Measurements from ENCODE around the gene CHD5. TPM values are rescaled to one million over a fixed set of nuclear protein-coding genes. Genes with fewer than 3 reads are reported as not detected.

The CHD5 gene
- polyA plus RNA-seq, 5 donors = 0.07 to 0.31 (median 0.21) TPM

DNA sequence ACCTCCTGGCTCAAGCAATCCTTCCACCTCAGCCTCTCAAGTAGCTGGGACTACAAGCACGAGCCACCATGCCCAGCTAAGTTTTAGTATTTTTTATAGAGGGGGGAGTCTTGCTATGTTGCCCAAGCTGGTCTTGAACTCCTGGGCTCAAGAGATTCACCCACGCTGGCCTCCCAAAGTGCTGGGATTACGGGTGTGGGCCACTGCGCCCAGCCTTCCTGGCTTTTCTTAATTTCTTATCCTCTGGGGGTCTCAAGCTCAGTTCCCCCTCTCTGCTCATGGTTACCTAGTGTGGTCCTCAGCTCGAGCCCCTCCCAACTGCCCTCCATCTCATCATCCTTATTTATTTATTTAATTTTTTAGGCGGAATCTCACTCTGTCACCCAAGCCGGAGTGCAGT is 22.1 kb upstream of the CHD5 start:
- no peak for DNase-seq

DNA sequence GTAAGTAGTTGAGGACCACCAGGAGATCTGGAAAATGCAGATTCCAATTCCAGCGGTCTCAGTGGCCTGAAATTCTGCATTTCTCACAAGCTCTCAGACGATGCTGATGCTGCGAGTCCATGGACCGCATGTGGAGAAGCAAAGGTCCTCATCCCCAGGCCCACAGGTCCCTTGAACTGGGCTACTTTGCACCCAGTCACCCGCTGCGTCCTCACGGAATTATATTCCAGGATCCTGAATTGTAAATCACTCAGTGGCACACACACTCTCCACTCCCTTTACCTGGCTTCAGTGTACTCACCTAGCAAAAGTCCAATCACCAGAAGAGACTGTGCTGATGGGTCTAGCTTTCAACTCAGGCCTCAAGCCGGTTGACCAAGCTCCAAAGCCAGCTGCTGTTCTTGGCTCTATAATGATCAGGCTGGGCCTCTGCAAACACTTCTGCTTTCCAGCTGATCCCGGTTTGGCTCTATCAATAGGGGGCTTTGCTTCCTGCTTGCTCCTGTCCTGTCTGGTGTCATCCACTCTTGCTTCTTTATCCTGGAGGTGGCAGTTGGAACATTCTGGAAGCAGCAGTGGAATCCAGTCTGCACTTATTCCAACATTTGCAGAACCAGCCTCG is 20.2 kb upstream of the CHD5 start:
- no peak for DNase-seq

DNA sequence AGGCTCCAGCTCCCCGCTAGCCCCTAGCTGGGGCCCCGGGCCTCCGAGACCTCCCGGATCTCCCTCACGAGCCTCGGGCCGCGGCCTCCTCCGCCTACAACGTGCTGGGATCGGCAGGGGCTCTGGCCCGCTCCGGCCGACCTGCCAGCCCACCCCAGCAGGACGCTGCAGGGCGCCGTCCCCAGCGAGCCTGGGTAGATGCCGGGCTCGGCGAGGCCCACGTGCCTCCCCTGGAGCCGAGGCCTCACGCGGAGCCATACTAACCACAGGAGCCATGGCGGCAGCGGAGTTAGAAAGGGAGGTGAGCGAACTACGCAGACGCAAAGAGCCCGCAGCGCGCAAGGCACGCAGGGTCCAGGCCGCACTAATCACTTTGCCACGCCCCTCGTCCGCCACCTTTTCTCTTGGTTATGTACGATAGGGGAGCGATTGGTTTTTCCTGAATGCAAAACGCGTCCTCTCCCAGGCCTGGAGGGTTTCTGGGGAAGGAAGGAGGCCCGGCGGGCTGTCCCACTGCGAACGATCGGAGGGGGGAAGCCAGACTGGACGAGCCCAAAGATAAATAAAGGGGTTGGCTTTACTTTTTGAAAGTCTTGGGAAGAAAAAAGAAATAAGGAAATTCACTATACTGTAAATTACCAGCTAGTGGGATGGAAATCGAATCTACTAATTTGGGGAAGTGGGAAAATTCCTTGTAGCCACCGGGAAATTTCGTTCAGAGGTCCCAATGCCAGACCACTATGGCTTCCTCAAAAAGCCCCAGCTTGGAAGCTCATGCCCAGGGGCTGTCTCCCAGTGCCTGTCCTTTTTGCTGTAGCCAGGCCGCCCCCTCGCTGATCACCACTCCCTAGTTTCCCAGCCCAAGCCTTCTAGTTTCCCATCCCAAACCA is 19.4 kb upstream of the CHD5 start, which contains the start of gene RPL22:
Gene RPL22, minus strand, starts transcription at position 298 of the 890 bp plus-strand sequence. Its CDS starts 22 bp downstream, at position 276.
- peak; percentile 97 to 98 for DNase-seq

DNA sequence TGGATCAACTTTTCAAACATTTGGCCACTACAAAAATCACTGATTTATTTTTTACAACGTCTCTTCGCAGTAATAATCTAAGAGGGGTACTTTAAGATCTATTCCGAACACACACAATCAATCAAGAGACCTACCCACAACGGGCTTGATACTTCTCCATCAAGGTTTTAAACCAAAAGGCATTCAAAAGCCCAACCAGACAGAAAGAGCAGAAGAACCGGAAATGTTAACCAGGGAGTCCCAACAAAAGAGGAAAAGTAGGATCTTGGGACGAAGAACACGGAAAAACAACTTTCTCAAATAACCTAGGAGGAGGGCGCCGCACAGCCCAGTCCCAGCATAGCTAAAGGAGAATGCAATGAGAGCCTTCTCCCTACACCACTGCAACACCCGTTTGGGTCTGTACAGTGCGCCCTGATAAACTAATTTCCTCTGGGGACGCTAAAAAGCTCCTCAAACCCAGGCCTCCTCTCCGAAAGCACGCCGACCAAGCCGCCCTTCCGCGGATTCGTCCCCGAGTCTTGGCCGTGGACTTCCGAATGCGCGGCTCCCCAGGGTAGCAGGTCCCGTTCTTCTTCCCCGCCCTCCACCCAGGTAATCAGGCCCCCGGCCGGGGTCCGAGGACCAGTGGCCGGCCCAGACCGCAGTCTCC is 18.7 kb upstream of the CHD5 start:
- no peak for DNase-seq

DNA sequence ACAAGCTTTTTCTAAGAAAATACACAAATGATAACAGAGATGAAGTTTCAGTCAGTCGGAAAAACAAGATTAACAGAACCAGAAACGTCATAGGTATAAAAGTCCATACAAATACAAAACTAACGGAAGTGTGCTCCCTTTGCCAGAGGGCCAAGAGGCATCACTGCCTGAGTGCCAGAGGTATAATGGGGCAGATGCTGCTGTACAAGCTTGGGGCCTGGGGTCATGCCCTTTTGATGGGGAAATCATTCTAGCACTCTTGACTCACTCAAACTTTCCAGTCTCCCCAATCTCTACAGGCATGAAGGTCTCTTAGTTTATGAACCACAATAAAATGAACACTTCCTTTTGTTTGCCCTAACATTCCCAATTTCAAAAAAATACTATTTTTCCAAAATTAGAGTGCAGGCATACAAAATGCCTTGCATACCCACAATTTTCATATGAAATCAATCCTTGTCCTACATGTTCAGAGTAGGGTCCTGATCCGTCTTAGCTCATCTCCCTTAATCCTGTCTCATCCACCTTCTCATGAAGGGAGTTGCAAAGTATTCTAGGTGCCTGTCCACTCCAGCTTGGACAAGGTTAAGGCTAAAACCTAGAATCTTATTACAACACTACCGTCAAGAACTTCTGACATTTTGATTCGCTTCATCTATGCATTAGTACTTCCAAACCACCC is 17.8 kb upstream of the CHD5 start:
- DNase-seq = no peak

DNA sequence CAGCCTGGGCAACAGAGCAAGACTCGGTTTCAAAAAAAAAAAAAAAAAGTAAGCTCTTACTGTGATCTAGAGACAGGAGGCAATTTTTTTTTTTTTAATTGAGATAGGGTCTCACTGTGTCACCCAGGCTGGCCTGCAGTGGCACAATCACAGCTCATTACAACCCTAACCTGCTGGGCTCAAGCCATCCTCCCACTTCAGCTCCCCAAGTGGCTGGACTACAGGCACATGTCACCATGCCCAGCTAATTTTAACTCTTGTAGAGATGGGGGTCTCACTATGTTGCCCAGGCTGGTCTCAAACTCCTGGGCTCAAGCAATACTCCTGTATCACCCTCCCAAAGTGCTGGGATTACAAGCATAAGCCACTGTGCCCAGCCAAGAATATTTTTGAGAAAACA is 11.8 kb upstream of the CHD5 start:
- DNase-seq = no peak

DNA sequence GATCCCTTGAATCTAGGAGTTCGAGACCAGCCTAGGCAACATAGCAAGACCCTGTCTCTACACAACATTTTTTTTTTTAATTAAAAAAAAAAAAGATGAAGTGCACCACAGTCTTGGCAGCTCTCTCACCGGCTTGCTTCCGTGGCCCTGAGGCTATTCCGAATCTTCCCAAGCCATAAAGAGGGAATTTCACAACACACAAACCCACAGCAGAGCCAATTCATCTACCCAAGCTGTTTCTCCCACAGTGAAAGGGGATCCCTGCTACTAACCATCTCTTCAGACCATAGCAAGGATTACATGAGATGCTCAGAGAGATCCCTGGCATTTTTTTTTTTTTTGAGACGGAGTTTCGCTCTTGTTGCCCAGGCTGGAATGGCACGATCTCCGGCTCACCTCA is 8.3 kb upstream of the CHD5 start:
- no peak for DNase-seq

DNA sequence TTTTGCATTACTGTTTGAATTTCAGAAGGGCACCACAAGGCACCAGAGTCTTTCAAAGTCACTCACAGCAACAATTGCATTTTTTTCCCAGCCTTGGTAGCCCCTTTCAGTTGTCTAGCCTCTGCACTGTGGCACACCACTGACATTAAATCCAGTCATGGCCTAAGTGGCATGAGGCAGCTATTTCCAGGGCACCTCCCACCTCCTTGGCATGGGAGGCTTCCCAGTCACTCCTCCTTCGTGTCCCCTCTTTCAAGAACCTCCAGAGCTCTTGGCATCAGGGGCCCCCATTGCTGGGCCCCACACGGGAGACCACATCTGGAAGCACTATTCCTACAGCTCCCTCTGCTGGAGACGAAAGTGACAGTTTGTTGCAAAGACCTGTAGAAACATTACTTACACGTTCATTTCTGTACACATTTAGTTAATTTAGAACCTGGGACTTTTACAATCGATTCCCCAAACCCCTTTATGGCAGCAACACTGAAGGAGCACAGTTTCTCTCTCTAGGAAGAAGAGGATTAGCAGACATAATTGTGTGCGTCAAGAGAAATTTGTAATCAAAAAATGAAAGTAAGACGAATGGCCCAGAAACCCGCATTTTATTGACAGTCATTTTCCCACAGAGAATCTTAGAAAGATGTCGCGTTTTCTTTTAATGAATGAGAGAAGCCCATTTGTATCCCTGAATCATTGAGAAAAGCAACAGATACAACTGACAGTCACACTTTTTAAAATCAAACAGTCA is 5.7 kb upstream of the CHD5 start:
- no peak for DNase-seq

DNA sequence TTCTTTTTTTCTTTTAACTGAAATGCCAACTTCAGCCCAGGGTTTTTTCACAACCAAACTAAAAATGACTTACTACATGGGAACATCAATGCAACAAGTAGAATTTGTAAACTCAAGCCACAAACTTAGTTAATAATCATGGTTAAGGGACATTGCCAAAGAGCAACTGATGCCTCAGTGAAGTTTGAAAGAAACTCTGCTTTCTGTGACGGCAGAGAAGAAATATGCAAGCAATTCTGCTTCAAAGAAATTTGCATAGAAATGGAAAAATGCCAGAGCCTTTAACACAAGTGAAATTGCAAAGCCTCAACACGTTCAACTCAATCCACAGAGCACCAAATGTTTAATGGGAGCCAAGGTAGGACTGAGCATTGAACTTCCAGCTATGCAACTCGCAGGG is 5.0 kb upstream of the CHD5 start:
- DNase-seq = no peak

DNA sequence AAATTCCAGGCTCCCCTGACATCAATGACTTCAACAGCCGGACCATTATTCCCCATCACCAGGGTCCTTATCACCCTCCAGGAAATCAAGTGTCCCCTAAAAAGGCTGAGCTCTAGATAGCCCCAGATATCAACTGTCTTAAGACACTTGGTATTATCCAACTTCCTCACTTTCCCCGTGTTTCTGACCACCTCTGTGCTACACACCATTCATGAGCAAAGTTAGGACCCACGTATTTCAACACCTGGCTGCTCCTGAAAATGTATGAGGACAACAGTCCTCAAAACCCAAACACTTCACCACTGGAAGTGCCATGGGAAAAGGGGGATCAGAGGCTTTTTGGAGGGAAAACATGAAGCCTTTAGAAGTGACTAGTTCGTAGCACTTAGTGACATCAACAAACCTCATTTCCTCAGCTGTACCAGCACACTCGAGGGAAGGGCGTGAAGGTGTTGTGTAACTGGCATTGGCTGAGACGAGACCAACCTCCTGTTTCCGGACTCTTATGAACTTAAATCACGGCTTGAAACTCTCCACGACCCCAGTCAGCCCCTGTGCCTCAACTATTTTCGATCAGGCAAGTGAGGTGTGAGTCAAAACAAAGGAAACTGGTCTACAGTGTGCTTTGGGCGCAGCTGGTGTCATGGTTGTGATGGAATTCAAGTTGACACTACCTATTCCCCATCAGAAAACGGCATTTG is 4.1 kb upstream of the CHD5 start:
- no peak for DNase-seq

DNA sequence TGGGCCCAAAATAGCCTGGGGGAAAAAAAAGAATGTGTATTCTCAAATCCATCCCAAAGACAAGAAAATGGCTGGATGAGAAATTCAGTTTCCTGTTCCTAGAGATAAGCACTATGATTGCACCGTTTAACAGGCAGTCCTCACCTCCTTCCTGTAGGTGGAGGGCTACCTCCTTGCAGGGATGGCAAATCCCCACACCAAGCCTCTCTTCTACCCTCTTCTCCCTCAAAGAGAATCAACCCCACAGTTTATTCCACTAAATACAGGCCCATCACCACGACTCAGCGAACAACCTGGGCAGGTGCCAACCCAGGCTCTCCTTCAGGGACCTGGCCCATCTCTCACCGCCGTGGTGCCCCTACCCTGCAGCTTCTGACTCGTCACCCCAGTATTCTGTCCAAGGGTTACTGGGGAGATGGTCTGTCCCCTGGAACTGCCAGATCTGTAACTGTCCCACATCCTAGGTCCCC is 3.4 kb upstream of the CHD5 start:
- DNase-seq = no peak

DNA sequence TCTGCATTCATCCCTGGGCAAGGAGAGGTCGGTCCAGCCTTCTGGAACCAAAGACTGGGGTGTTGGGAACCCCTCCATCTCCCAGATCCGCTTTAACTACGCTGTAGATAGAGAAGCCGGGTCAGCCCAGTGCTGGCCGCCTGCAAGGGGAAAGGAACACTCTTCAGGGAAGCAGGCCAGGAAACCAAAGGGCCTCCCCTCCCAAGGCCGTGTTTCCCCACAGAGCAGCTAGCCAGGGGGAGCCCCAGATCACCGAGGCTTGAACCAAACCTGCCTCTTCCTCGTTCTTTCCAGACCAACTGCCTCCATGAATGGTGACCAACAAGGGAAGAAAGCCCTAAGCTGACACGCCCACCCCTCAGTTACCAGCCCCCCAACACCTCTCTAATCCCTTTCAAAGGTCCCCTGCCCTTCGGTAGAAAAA is 1.2 kb upstream of the CHD5 start:
- no peak for DNase-seq

DNA sequence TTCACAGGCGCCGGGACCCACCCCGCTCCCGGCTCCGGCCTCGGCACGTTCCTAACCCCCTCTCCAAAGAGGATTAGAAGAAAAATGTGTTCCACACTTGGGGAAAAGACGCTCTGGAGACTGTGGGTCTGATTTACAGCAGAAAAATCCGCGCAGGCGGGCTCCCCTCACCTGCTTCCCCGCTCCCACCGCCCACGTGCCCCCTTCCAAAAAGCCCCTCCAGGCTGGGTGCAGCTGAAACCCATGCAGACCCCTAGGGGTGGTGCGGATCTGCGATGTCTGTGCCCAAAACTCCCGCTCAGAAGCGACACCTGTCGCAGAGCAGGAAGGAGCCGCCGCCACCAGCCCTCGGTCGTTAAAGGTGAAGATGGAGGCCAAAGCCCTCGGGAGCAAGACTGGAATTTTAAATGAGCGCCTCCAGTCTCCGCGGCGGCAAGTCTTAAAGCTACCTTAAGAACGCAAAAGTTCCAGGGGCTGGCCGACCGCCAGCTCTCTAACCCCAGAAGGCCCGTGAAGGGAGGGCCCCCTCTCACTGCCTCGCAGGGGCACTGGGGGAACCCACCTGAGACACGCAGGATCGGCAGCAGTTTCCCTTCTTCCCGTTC is 688 bp upstream of the CHD5 start:
- DNase-seq = no peak

DNA sequence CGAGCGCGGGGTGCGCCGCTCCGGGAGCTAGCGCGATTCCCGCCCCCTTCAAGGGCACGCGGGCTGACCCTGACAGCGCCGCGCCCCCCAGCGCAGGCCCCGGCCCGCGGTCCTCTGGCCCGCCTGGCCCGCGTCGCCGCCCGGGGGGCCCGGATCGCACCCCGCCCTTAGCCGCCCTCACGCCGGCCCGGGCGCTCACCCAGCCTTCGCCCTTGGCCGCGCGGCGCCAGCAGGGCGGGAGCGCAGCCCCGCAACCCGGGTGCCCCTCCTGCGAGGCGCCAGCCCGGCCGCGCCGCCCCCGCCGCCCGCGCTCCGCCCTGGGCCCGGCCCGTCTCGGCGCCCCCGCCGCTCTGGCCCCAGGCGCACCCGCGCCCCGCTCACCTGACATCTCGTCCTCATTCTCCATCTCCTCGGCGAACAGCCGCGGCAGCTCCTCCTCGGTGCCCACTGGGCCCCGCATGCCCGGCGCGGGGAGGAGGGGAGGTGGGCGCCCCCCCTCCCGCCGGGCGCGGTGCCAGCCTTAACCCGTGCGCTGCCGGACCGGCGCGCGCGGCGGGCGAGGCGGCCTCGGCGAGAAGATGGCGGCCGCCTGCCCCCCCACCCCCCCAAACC is 451 bp downstream of the CHD5 start:
- no peak for DNase-seq

DNA sequence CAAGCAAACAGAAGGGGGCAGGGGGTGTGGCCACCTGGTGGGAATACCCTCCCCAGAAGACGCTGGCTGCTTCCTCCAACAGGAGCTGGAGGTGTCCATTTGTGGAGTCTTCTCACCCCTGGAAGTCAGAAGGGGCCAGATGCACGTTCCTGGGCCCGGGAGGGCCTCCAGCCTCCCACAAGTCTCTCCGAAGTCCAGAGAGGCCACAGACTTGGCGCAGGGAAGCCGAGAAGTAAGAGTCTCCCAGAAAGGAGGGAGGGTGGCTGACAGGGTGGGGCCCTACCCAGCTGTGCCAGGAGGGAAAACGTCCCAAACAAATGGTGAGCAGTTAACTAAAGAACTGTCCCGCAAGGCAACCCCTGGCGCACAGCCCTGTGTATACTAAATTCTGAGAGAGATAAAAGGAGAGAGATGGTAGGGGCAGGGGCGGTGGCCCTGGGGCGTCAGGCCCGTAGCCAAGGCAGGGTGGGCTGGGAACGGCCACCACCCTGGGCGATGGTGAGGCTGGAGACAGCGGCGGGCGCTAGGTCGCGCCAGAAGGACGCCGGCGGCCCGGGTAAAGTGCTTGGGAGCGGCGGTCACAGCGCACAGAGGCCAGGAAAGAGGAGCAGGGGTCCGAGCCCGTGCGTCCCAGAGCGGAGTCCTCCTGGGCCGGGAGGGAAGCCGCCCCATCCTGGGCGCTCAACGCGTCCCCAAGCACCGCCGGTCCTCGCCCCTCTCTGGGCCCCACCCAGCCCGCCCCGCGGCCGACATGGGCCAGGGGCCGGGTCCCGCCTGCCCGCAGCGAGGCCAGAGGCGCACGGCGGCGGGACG is 1.2 kb downstream of the CHD5 start:
- DNase-seq = no peak

DNA sequence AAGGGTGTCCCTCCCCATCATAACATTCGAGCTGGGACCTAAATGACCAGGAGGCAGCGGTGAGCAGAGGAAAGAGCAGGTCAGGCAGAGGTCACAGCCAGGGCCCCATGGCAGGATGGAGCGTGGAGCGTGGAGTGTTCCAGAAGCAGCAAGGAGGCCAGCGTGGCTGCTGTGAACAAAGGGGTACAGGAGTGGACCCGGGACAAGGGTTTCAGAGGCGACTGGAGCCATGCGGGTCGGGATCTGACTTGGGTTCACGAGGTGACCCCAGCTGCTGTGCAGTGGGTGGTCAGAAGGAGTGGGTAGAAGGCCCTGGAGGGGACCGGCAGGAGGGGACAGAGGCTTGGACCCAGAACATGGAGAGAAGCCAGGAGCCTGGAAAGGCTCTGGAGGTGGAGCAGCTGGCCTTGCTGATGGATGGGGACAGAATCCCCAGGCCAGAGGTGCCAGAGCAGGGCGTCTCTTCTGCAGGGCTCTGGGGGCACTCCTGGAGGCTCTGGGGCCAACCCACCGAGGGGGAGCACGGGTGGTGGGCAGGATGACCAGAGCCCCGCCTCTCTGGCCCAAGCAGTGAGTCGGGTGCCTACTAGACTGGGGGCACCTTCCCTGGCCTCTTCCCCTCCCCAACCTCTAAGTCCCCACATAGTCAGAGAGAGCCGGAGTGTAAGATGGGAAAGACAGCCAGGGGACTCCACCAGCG is 2.3 kb downstream of the CHD5 start:
- no peak for DNase-seq

DNA sequence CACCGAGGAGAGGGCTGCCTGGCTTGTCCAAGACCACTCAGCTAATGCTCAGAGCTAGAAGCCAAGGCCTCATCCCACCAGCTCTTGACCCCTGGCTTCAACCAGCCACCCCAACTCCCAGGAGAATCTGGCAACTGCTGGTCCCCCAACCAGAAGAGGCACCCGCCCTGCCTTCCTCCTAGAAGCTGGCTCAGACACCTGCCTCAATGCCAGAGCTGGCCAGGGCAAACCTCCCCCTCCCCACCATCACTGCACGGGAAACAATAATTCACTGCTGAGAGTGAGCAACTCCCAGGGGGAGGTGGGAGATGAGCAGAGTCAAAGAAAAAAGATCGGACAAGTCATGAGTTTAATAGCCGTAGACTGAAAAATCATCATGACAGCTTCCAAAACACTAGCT is 3.3 kb downstream of the CHD5 start:
- DNase-seq = no peak

DNA sequence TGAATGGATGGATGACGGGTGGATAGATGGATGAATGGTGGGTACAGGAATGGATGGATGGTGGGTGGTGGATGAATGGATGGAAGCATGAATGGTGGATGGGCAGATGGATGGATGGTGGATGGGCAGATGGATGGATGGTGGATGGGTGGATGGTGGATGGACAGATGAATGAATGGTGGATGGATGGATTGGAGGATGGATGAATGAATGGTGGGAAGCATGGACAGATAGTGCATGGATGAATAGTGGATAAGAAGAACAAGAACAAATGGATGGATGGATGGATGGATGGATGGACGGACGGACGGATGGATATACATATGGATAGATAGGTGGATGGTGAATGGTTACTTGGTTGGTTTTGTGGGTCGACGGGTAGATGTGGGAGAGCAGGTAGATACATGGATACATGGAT is 4.7 kb downstream of the CHD5 start:
- DNase-seq = no peak
